Upper lobe of right lung (tissue), 1 donor: ENCODE measurements around the gene RGS3. TPM values are rescaled to one million over a fixed set of nuclear protein-coding genes. Genes with fewer than 3 reads are reported as not detected.

Experiments
- ATAC-seq: fragments of 200-7000 bp; cut with Tn5 transposase; one replicate; pipeline ENCODE4 v1.9.1; 2020; ENCODE audit warnings: mild to moderate bottlenecking, moderate library complexity
- DNase-seq: peaks from one replicate; pipeline ENCODE4 v3.0.0-alpha.2; 2020
- H3K27ac ChIP-seq: fragments of 200-600 bp; one replicate; pipeline ENCODE4 v1.8.0; 2022
- H3K27me3 ChIP-seq: fragments of 200-600 bp; one replicate; pipeline ENCODE4 v1.8.0; 2022; ENCODE audit warnings: mild to moderate bottlenecking
- H3K36me3 ChIP-seq: fragments of 200-600 bp; one replicate; pipeline ENCODE4 v1.8.0; 2022
- H3K4me1 ChIP-seq: fragments of 200-600 bp; one replicate; pipeline ENCODE4 v1.8.0; 2022
- H3K4me3 ChIP-seq: fragments of 200-600 bp; one replicate; pipeline ENCODE4 v1.8.0; 2022; ENCODE audit warnings: mild to moderate bottlenecking
- H3K9me3 ChIP-seq: fragments of 200-600 bp; one replicate; pipeline ENCODE4 v1.8.0; 2022
- intact Hi-C: fragments of 100-400 bp; cut with DNase I; formaldehyde crosslinking; loops from one replicate; pipeline ENCODE4 v1.11.0; 2022
- total RNA-seq: library from RNA; stranded (reverse); fragmentation: NEBNext Ultra II Directional; extraction: Animal tissue kit (Norgen Biotek cat#: 25700); gene quantifications from one replicate; pipeline ENCODE4 v1.2.1, GENCODE V29; 2021
- TF ChIP-seq, protein P1 (sequence below): fragments of 200-600 bp; IDR thresholded peaks from one replicate; pipeline ENCODE4 v1.8.0; 2022; ENCODE audit warnings: antibody characterized with exemption
- donor health status: DM: no; HTN: yes; CAD: no; lungs with severe emphysema.

RGS3 gene
- total RNA-seq, 1 donor from 2014 or later, result 71.1 TPM

DNA sequence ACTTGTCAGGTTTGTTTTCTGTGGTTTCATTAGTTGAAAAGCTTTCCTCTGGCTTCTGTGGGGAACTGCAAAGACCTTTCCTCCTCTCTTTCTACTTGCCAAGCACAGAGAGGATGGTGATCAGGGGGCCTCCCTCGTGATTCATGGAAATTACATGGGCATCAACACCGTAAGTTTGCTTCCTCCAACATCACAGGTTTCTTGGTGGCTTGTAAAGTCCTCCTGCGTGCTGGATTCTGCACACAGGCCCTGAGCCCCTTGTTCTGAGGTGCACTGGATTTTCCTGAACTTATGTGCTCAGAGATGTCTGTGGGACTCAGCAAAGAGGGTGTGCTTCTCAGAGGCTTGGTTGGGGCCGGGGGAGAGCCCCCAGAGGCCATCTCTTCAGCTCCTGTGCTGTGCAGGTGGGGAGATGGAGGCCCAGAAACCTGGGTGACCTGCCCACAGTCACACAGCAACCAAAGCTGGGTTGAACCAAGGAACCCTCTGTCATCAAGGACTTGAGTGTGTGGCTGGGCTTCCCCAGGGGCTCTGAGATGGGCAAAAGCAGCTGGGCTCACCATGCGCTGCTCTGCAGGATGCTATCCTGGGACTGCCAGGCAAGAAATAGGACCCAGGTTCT, 36.5 kb downstream of the RGS3 start:
- Histone ChIP-seq H3K9me3 (no peaks in the 10 kb centered on the region), H3K27me3 (no peaks in the 10 kb centered on the region), H3K4me1 (no peaks in the 10 kb centered on the region), H3K4me3 (no peak overlapping the region), H3K27ac (peak overlapping the region; percentile 58), H3K36me3 (no peaks in the 10 kb centered on the region)
- DNase-seq (no peak), ATAC-seq (no peak)
- intact Hi-C loops, result no loop called here
- TF ChIP-seq, protein P1, sequence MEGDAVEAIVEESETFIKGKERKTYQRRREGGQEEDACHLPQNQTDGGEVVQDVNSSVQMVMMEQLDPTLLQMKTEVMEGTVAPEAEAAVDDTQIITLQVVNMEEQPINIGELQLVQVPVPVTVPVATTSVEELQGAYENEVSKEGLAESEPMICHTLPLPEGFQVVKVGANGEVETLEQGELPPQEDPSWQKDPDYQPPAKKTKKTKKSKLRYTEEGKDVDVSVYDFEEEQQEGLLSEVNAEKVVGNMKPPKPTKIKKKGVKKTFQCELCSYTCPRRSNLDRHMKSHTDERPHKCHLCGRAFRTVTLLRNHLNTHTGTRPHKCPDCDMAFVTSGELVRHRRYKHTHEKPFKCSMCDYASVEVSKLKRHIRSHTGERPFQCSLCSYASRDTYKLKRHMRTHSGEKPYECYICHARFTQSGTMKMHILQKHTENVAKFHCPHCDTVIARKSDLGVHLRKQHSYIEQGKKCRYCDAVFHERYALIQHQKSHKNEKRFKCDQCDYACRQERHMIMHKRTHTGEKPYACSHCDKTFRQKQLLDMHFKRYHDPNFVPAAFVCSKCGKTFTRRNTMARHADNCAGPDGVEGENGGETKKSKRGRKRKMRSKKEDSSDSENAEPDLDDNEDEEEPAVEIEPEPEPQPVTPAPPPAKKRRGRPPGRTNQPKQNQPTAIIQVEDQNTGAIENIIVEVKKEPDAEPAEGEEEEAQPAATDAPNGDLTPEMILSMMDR, result no peak

DNA sequence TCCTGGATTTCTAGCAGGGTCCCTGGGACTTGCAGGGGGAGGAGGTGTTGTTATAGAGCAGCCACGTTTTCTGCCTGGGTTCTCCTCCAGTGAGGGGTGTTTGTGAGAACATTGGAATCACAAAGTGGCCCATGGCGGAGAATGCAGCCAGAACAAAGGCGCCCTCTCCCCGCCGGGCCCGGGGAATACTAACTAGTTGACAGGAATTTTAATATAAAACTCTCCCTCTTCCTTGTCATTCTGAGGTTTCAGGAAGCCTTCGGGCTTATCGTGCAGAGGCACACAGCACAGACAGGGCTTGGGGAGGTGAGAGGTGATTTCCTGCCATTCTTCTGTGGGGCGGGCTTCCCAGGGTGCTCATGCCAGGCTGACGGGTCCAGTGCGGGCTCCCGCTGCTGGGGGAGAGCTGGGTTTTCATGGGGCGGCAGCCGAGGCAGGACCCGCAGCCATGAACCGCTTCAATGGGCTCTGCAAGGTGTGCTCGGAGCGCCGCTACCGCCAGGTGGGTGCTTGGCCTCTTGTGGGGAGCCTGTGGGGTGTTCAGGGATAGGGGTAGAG, 37.7 kb downstream of the RGS3 start:
- H3K27me3 ChIP-seq, result no peaks in the 10 kb centered on the region
- H3K4me3 ChIP-seq, result peak overlapping the region; percentile 48

DNA sequence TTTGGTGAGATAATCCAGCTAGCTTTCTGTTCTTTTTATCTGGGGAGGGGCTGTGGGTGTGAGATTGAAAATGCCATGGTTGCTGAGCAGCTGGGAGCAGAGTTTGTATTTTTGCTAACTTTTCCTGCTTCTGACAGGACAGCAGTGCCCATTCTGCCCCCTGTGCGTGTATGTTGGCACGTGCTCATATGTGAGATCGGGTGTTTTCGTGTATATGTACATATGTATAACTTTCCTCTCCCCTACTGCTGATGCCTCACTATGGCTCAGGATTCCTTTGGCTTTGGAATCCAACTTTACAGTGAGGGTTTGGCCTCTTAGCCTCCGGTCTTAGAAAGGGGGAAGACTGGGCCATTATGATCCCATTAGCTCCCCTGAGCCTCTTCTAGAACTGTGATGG, 38.3 kb downstream of the RGS3 start:
- H3K4me1 ChIP-seq, result no peaks in the 10 kb centered on the region
- TF ChIP-seq, protein P1, result no peak

More for the DNA sequence above, 37.7 kb downstream of the RGS3 start:
- Histone ChIP-seq H3K4me1 (no peaks in the 10 kb centered on the region), H3K27ac (peak overlapping the region; percentile 58), H3K36me3 (no peaks in the 10 kb centered on the region), H3K9me3 (no peaks in the 10 kb centered on the region)
- ATAC-seq (peak; percentile 55), DNase-seq (no peak)
- intact Hi-C loops, result no loop called here
- TF ChIP-seq, protein P1, result no peak

DNA sequence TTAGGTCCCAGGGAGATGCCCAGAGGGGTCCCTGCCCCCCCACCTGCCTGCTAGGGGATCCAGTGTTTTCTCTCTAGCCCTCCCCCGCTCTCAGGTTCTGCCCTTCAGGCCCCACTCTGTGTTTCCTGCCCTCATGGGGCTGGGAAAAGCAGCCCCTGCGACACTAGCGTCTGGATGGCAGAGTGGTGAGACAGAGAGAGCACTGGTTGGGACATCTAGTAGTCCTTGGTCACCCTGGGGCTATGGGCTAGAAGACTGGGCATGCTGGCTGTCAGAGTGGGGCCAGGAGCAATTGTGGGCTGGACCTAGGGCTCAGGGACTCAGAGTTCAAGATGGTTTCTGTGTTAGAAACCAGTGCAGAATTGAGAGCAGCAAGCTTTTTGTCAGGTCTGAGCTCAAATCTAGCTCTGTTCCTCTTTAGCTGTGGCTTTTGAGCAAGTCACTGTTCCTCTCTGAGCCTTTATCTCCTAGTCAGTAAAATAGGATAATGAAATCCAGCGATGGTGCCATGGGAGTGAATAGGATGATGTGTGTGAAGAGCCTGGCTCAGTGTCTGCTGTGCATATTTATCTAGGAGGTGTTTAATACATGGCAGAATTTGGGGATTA, 39.0 kb downstream of the RGS3 start:
- Histone ChIP-seq H3K4me3 (peak overlapping the region; percentile 48), H3K9me3 (no peaks in the 10 kb centered on the region), H3K27me3 (no peaks in the 10 kb centered on the region), H3K27ac (peak overlapping the region; percentile 53), H3K4me1 (peaks cover under 1% of the 10 kb centered on the region), H3K36me3 (peaks cover 5% of the 10 kb centered on the region)
- ATAC-seq, result peak; percentile 10
- TF ChIP-seq, protein P1, result no peak
- intact Hi-C loops, result no loop called here
- no peak for DNase-seq

More for the DNA sequence above, 38.3 kb downstream of the RGS3 start:
- Histone ChIP-seq H3K4me3 (peak overlapping the region; percentile 48), H3K27me3 (no peaks in the 10 kb centered on the region), H3K27ac (peak overlapping the region; percentile 53), H3K36me3 (peaks cover 5% of the 10 kb centered on the region), H3K9me3 (no peaks in the 10 kb centered on the region)
- no peak for ATAC-seq
- no peak for DNase-seq
- intact Hi-C loops, result no loop called here

DNA sequence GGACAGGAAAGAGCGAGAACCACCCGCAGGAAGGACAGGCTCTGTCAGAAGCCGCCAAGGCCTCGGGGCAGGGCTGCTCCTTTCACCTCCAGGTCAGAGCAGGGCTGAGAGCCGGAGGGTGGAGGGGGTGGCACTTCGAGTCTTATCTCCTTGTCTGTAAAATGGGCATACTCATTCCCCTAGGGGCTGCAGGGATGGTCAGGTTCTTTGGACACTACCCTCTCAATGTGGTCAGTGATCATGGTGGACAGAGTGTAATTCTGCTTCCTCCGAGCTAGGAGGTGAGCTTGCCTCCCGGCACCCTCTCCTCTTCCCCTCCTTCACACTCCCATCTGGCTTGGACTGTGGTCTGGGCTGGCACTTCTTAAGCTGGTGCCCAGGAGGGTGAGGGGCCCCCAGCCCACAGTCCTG, 39.6 kb downstream of the RGS3 start:
- DNase-seq, result no peak
- Histone ChIP-seq H3K36me3 (peaks cover 5% of the 10 kb centered on the region), H3K9me3 (no peaks in the 10 kb centered on the region), H3K4me1 (peaks cover 7% of the 10 kb centered on the region), H3K27ac (peak overlapping the region; percentile 53), H3K4me3 (peak overlapping the region; percentile 48), H3K27me3 (no peaks in the 10 kb centered on the region)
- intact Hi-C loops, result no loop called here
- TF ChIP-seq, protein P1, result no peak
- no peak for ATAC-seq
